G401.6 (cell line): ENCODE data around the gene MED15.

Experiments used
- FAIRE-seq: peaks from 2 replicates; lab custom pipeline; 2012; peaks lifted over from hg19 to GRCh38; lab: Jason Lieb, UNC

The MED15 gene

GRCh38 chr22:20626811-20627210 is 119.4 kb downstream of the MED15 start:
- no peak for FAIRE-seq

GRCh38 chr22:20627432-20627831 is 120.0 kb downstream of the MED15 start:
- FAIRE-seq: no peak

GRCh38 chr22:20628081-20628939 is 120.9 kb downstream of the MED15 start:
- no peak for FAIRE-seq

GRCh38 chr22:20629401-20629800 is 122.0 kb downstream of the MED15 start:
- FAIRE-seq: no peak

GRCh38 chr22:20630873-20631617 is 123.6 kb downstream of the MED15 start:
- FAIRE-seq: no peak

GRCh38 chr22:20632082-20632481 is 124.7 kb downstream of the MED15 start:
- FAIRE-seq: no peak

GRCh38 chr22:20632518-20632917 is 125.1 kb downstream of the MED15 start:
- FAIRE-seq: no peak

- FAIRE-seq: no peak
These were observed 127.3 kb downstream of the MED15 start for GRCh38 chr22:20634560-20635226.

GRCh38 chr22:20635227-20635591 is 127.8 kb downstream of the MED15 start:
- FAIRE-seq: no peak

GRCh38 chr22:20636075-20636812 is 128.8 kb downstream of the MED15 start:
- FAIRE-seq: no peak

- no peak for FAIRE-seq
These were observed 129.5 kb downstream of the MED15 start for GRCh38 chr22:20636945-20637344.
